GM21619 (cell line): ENCODE measurements around the gene LGALS1.
"Not testable (repeated sequence)": the region's sequence is repeated elsewhere in the genome, so short reads cannot be mapped to it uniquely, and the experiment has no call there.

Source experiments
- ATAC-seq: cut with Tn5 transposase; IDR thresholded peaks from one replicate; pipeline ENCODE4 v1.9.1; 2021; ENCODE audit not compliant: unreplicated experiment

LGALS1 gene

DNA sequence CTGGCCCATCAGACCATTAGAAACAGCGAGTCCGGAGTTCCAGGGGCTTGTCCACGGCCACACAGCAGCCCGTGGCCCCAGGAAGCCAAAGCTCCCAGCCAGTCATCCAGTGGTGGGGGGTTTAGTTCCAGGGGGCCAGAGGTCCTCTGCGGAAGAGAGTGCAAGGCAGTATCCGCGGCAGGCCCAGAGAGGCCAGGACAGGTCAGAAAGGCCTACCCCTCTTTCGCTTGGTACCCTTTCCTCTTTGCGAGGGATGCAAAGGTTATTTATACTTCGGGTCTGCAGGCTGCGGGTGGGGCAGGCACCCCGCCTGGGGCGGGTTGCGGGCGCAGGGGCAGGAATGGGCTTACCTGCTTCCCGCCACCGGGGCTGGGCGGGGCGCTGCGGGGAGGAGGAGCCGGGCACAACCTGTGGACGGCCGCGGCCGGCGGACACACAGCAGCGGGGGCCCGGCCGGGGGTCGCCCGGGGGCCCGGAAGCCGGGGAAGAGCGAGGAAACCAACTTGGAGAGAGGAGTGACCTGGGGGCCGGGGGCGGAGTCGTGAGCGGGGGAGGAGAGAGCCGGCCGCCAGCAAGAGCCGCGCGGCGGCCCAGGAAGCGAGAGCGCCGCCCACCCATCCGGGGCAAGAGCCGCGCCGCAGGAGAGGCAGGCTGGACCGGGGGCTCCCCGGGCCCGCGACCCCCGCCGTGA lies 36.2 kb upstream of the LGALS1 start, which contains the start of gene SH3BP1:
SH3BP1 (plus strand) TSS at position 600 of the 691 bp plus-strand sequence. CDS start 119 bp downstream, outside the sequence.
- ATAC-seq = no peak

DNA sequence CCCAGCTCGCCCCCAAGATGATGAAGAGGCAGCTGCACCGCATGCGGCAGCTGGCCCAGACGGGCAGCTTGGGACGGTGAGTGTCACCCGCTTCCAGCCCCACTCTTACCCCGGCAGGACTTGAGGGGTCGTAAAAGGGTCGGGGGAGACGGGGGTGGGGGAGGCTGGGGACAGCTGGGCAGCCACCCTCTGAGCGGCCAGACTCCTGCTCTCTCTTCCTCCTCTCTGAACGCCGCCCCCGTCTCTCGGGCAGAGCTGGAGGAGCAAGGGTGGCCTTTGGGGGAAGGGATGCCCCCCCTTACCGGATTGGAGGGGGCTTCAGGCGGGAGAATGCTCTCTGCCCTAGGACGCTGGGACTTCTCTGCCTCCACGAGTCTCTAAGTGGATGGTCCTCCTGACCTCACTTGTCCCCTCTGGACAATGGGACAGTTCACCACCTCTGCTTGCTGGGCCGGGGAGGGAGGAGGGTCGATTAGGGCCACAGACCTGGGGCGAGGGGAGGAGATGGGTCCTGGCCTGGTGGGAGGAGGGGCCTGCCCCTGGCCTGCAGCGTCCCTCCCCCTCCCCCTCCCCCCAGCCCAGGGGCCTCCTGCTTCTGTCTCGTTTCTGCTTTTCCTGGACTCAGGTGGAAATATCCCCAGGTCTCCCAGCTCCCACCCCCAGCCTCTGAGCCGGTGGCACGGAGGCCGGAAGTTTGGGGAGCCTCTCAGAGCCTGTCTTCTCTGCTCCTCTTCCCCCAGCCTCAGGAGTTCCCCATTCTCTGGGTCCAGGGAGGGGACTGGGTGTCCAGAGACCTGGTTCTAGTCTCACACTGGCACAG lies 35.5 kb upstream of the LGALS1 start:
- no peak for ATAC-seq

DNA sequence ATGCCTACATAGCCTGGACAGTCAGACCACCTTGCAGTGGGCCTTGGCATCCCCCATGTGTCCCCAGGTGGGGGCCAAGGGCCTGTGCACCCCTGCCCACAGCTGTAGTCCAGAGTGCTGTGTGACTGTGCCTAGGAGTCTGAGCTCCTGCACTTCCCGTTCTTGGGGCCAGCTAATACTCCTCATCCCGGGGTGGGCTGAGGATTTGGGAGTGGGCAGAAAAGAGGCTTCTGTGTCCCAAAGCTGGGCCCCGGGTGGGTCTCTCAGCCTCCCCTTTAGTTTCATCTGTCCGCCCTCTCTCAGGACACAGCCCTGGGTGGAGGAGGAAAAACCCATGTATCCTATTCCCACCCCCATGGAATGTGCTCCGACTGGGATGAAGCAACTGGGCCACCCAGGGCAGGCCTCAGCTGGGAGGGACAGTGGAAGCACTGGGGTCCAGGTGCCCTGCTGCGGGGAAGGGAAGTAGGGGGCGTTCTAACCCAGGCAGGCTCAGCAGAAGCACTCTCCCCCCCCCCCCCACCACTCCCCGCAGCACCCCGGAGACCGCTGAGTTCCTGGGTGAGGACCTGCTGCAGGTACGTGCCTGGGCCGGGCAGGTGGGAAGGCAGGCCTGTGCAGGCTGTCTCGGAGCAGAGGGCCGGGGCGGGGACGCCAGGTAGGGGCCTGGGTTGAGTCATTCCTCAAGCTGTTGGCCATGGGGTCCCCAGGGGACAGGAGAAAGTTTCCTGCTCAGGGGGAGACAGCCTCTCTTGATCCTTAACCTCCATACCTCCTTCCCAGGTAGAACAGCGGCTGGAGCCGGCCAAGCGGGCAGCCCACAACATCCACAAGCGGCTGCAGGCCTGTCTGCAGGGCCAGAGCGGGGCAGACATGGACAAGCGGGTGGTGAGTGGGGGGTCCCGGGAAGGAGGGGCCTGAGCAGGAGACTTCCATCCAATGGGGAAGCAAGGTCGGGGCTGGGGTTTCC lies 34.6 kb upstream of the LGALS1 start:
- no peak for ATAC-seq

DNA sequence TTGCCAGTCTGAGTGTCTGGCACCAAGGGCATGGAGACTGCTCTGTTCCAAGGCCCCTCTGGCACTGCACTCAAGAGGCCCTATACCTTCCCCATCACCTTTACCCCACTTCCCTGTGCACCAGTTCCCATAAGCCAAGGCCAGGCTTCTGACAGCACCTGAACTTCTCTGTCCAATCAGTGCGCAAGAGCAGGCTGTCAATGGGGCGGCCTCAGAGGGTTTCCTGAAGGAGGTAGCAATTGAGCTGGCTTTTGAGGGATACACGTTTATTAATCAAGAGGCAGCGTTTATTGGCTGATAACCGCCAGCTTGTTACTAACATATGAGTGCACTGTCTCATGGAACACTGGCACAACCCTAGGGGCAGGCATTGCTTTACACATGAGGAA lies 33.9 kb upstream of the LGALS1 start:
- ATAC-seq = no peak

DNA sequence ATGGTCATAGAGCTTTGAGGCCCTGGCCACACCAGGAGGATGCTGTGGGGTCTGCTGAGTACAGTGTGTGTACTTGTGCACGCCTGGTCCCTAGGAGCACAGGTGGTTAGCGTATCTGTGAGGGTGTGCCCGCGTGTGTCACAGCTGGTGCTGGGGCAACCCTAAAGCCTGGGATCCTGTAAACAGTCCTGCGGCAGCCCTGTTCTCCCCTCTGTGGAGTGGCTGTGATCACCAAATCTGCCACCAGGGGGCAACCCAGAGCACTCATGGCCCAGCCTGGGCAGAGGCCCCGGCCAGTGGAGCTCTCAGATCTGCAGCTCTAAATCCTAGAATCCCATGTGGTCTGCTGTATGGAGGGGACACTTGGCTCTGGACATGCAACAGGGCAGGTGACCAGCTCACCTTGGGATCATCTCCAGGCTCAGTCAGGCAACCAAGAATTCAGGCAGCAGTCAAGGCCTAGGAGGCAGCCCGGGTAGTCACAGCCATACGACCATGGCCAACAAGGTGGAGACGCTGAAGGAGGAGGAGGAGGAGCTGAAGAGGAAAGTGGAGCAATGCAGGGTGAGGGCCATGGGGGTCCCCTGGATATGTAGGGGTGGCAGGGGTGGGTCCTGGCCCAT lies 32.1 kb upstream of the LGALS1 start:
- ATAC-seq = no peak

DNA sequence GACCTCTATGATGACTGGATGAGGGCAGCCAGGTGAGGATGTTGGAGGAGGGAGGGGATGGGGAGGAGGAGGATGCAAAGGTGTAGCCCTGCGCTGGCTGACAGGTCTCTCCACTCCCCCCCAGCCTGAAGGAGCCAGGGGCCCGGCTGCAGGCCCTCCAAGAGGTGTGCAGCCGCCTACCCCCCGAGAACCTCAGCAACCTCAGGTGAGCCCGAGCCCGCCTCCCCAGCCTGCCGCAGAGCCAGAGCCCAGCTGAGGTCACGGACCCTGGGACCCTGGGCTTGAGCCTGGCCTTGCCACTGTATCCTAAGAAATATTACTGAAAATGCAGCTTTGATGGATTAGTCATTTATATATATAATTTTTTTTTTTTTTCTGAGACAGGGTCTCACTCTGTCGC lies 28.1 kb upstream of the LGALS1 start:
- no peak for ATAC-seq

DNA sequence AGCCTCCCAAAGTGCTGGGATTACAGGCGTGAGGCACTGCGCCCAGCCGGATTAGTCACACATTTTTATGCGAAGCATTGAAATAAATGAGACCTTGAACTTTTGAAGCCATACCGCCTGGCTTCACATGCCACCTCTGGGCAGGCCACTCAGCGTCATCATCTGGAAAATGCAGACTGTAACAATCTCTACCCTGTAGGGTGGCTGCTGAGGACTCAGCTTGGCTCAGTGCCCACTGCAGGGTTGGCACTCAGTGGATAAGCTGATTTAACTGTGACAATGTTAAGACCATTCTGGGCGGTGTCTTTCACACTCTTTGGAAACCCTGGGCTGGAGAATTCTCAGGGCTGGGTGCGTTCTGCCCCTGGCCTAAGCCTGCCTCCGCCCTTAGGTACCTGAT lies 27.5 kb upstream of the LGALS1 start:
- no peak for ATAC-seq

DNA sequence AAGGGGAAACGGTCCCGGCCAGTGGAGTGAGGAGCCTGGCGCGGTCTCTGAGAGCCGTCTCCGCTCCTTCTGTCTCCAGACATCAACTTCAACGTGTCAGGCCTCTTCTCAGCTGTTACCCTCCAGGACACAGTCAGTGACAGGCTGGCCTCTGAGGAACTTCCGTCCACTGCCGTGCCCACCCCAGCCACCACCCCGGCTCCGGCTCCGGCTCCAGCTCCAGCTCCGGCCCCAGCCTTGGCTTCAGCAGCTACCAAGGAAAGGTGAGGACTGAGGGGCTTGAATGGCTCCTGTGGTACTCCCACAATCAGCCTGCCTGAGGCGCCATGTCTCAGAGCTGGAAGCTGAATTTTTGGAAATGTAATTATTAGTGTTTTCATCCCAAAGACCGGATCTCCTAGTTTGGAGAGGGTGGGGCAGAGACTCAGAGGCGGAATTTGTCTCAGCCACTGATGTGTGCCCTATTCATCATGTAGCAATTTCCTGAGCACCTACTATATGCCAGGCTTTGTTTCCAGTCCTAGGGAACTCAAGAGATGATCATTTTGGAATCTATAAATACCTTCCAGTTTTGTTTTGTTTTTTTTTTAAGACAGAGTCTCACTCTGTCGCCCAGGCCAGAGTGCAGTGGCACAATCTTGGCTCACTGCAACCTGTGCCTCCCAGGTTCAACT lies 24.8 kb upstream of the LGALS1 start:
- no peak for ATAC-seq

DNA sequence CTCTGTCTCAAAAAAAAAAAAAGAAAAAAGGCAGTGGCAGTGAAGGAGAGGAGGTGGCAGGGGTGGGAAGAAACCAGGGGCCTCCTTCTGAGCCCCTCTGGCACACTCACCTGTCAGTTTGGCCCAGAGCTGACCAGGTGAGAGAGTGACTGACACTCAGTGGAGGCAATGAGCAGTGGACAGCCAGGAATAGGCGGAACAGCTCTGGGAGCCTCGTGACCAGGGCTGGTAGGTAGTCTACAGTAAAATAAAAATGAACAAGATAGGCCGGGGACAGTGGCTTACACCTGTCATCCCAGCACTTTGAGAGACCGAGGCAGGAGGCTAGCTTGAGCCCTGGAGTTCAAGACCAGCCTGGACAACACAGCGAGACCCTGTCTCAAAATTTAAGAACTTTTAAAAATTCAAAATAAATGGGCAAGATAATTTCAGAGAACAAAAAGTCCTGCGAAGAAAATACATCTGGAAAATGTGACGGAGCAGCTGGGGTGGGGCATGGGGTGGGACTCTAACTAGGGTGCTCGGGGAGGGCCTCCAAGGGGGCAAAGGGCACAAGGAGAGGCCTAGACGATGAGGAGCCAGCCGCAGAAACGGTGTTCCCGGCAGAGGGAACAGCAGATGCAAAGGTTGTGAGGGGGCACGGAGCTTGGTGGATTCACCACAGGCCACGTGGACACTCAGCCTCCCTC lies 20.7 kb upstream of the LGALS1 start:
- ATAC-seq = no peak

DNA sequence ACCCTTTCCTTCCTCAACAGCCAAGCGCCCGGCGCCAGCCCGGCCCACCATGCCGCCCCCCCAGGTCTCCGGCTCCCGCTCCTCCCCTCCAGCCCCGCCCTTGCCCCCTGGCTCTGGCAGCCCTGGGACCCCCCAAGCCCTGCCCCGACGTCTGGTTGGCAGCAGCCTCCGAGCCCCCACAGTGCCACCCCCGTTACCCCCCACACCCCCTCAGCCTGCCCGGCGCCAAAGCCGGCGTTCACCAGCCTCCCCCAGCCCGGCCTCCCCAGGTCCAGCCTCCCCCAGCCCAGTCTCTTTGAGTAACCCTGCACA lies 20.2 kb upstream of the LGALS1 start:
- no peak for ATAC-seq

DNA sequence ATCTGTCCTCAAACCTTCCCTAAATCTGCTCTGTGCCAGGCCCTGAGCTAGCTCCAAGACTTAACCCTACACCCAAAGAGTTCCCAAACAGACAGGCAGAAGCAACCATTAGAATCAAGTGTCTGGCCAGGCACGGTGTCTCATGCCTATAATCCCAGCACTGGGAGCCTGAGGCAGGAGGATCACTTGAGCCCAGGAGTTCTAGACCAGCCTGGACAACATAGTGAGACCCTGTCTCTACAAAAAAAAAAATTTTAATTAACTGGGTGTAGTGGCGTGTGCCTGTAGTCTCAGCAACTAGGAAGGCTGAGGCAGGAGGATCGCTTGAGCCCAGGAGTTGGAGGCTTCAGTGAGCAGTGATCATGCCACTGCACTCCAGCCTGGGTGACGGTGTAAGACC lies 18.9 kb upstream of the LGALS1 start:
- not testable (repeated sequence) for ATAC-seq

DNA sequence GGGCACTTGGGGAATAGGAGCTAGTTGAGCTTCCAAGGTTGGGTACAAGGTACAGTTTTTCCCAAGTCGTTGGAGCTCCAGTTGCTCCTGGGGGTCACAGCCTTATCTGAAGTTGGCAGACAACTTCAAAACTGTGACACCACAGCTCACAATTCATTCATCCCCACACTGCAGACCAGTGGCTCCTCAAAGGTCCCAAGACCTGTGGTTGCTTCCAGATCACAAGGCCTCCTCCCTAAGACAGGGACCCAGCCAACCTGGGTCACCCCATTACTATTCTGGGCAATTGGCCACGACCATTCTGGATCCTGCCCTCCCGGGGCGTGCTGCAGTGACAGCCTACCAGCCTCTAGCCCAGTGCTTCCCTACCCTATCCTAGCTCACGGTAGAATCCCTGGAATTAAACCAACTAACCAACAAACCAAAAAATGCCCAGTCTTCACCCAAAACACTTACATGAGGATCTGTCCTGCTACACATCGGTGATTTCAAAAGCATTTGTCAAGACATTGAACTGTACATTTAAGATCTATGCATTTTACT lies 17.8 kb upstream of the LGALS1 start:
- ATAC-seq = no peak

DNA sequence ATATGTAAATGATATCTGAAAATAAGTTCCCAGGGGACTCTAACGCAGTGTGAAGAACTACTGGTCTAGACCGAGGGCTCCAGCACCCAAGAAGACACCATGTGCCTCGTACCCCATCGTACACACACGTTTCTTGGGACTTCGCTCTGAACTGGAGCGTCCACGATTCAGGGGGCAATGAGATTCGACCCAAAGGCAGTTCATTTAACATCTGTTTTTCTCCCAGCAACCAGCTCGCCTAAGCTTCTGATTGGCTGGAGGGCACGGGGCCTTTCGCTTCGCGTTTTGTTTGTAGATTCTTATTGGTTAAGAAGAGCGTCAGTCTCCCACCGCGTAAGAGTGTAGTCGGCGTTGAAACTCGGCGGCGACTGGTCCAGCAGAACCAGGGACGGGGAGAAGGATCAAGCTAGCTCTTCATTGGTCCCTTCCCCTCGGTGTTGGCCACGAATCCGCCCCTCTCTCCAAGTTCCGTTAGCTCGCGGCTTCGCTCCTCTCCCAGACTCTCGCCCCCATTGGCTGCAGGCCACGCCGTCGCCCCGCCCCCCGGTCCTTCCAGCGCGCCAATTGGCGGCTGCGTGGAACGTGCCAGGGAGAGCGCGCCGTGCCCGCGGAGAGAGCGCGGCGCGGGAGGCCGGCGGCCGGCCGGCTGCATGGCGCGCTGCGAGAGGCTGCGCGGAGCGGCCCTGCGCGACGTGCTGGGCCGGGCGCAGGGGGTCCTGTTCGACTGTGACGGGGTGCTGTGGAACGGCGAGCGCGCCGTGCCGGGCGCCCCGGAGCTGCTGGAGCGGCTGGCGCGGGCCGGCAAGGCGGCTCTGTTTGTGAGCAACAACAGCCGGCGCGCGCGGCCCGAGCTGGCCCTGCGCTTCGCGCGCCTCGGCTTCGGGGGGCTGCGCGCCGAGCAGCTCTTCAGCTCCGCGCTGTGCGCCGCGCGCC lies 17.0 kb upstream of the LGALS1 start, which contains the start of gene PDXP:
PDXP (plus strand) TSS at position 591 of the 933 bp plus-strand sequence; CDS start at position 651, 60 bp downstream.
- peak; percentile 87 for ATAC-seq

DNA sequence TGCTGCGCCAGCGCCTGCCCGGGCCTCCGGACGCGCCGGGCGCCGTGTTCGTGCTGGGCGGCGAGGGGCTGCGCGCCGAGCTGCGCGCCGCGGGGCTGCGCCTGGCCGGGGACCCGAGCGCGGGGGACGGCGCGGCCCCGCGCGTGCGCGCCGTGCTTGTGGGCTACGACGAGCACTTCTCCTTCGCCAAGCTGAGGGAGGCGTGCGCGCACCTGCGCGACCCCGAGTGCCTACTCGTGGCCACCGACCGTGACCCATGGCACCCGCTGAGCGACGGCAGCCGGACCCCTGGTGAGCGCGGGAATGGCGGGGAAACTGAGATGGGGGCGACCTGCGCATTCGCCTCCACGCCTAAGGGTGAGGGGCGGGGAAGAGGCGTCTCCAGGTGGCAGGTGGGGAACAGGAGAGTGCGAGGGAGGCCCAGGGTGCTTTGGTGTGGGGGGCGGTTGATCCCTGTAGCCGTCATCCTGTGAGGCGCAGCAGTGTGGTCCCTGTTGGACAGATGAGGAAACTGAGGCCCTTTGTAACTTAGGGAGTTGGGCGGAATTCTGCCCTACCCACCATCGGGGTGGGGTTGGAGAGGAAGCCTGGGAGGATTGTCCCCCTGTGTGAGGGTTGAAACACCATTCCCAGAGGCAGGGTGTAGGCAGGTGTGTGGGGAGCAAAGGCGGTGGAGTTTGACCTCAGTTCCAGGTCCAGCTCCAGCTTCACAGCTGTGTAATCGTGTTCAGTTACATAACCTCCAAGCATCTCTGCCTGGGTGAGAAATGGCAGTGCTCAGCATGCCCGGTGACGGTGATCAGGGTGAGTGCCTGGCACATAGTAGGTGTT lies 16.2 kb upstream of the LGALS1 start:
- no peak for ATAC-seq

DNA sequence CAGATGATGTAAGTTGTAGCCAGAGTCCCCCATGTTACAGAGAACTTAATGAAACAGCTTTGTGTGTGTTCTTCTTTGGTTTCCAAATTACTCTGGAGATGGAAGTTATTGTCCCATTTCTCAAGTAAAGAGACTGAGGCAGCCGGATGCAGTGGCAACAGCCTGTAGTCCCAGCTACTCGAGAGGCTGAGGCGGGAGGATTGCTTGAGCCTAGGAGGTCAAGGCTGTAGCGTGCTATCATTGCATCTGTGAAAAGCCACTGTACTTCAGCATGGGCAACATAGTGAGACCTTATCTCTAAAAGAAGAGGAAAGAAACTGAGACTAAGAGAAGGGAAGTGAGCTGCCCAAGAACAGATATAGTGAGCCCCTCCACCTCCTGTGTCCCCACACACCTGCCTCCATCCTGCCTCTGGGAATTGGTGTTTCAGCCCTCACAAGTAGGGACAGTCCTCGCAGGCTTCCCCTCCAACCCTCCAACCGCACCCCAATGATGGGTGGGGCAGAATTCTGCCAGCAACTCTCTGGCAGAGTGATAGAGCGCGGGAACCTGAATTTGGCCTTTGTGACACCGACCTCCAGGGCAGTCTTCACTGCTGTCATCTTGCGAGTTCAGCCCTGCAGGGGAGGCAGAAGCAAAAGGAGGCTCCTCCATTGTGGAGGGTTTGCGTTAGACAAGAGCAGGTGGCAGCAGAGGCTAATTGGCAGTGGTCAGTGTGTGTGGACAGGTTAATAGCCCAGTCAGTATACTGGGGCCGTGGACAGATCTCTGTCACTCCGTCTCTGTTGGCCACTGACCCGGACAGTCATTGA lies 15.3 kb upstream of the LGALS1 start:
- ATAC-seq = no peak

DNA sequence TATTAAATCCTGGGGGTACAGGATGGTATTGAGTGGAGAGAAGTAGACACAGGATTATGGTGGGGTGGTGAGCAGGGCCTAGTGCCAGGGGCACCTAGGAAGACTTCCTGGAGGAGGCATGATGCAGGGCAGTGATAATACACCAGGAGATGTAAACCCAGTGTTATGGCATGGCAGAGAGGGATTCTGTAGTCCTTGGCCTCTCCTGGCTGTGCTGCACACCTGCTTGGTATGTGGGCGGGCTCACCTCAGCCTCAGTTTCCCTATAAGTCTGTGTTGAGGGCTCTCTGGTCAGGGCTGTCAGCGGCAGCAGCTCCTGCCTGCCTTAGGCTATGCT lies 14.8 kb upstream of the LGALS1 start:
- no peak for ATAC-seq
